Spleen (tissue), 11 donors: ENCODE results near the gene HMX2. TPM values are rescaled to one million over a fixed set of nuclear protein-coding genes. Genes with fewer than 3 reads are reported as not detected.

Experiments used
- DNase-seq: peaks from one replicate; pipeline ENCODE4 v3.0.0-alpha.2; 2020
- H3K27ac ChIP-seq, 8 donors: fragments of 200-600 bp; sonication (generic) in 7 of 8; 1 replicate in 4 of 8; 2 replicates in 4 of 8; pipeline versions ENCODE4 v1.5.0 to v1.8.0; 2016 to 2021; ENCODE audit warnings: inconsistent platforms in 4 of 8, mild to moderate bottlenecking in 4 of 8, moderate library complexity in 1 of 8
- H3K27me3 ChIP-seq, 7 donors: fragments of 200-600 bp; sonication (generic) in 6 of 7; replicated peaks in 1 of 7; 1 replicate in 4 of 7; 2 replicates in 3 of 7; pipeline versions ENCODE4 v1.5.0 to v1.8.0; 2016 to 2021; ENCODE audit warnings: inconsistent platforms in 3 of 7, mild to moderate bottlenecking in 1 of 7
- H3K36me3 ChIP-seq, 6 donors: fragments of 200-600 bp; sonication (generic) in 5 of 6; 1 replicate in 4 of 6; 2 replicates in 2 of 6; pipeline versions ENCODE4 v1.5.0 to v1.8.0; 2016 to 2021; ENCODE audit warnings: inconsistent platforms in 2 of 6
- H3K4me1 ChIP-seq, 6 donors: fragments of 200-600 bp; sonication (generic) in 5 of 6; 1 replicate in 3 of 6; 2 replicates in 3 of 6; pipeline versions ENCODE4 v1.5.0 to v1.8.0; 2016 to 2021; ENCODE audit warnings: inconsistent platforms in 3 of 6
- H3K4me3 ChIP-seq, 8 donors: fragments of 200-600 bp; sonication (generic) in 7 of 8; 1 replicate in 4 of 8; 2 replicates in 4 of 8; pipeline versions ENCODE4 v1.5.0 to v1.8.0; 2016 to 2021; ENCODE audit warnings: inconsistent platforms in 4 of 8, mild to moderate bottlenecking in 4 of 8, moderate library complexity in 2 of 8
- H3K9me3 ChIP-seq, 8 donors: fragments of 200-600 bp; sonication (generic) in 7 of 8; 1 replicate in 4 of 8; 2 replicates in 4 of 8; pipeline versions ENCODE4 v1.5.0 to v1.8.0; 2016 to 2021; ENCODE audit warnings: inconsistent platforms in 4 of 8
- CTCF ChIP-seq, 11 experiments: fragments of 200-600 bp in 7 of 11; fragments of 450-650 bp in 4 of 11; sonication (generic) in 4 of 11; IDR thresholded peaks in 8 of 11; conservative IDR thresholded peaks in 3 of 11; 1 replicate in 7 of 11; 2 replicates in 4 of 11; pipeline versions ENCODE4 v1.4.0 to v1.8.0; 2016 to 2021; ENCODE audit warnings: antibody characterized with exemption in 11 of 11, inconsistent platforms in 4 of 11, mild to moderate bottlenecking in 1 of 11
- POLR2A ChIP-seq, 3 donors: fragments of 450-650 bp; IDR thresholded peaks; one replicate each; pipeline ENCODE4 v1.5.1; 2017; ENCODE audit warnings: antibody characterized with exemption in 3 of 3, mild to moderate bottlenecking in 1 of 3
- POLR2AphosphoS5 ChIP-seq, 3 donors: sonication (generic); formaldehyde crosslinking; IDR thresholded peaks; one replicate each; pipeline ENCODE4 v1.5.1; 2017; ENCODE audit warnings: antibody characterized with exemption in 3 of 3
- WGBS, 5 donors: extraction: QIAGEN DNeasy Blood & Tissue Kit in 3 of 5; methylation state at CpG; one replicate each; pipeline versions ENCODE4 v1.1.5 to v1.1.7; 2013 to 2018; 5-methylcytosine and 5-hydroxymethylcytosine counted together
- intact Hi-C: fragments of 100-400 bp; cut with DNase I; formaldehyde crosslinking; loops from one replicate; pipeline ENCODE4 v1.15.0; 2023; ENCODE audit warnings: low total_unique reads
- polyA plus RNA-seq, 3 donors: library from polyadenylated mRNA; stranded (reverse); fragments of 200-250 nt; gene quantifications; one replicate each; pipeline ENCODE4 v1.2.1, GENCODE V29; 2013
- total RNA-seq, 7 donors: library from RNA; depleted of rRNA in 3 of 7; stranded (reverse); fragments of >200 nt in 3 of 7; fragmentation: NEBNext Ultra II Directional in 4 of 7; extraction: Animal tissue kit (Norgen Biotek cat#: 25700) in 4 of 7; gene quantifications; one replicate each; pipeline versions ENCODE4 v1.1.0 to v1.2.1, GENCODE V29; 2016 to 2021
- donor health status: healthy with polysubstance abuse.
- donor health status: DM: no; HTN: no; CAD: no; lungs with moderate emphysema.
- donor health status: DM: no; HTN: no; CAD: no.
- donor health status: Bipolar disorder and iron deficiency.
- donor health status: healthy.
- donor health status: DM: no; HTN: no; CAD: no.
- donor health status: DM: yes; HTN: yes; CAD: no.

HMX2 gene
- total and polyA plus RNA-seq, 10 donors, result 0.08 TPM; not detected in 9

- intact Hi-C loops, result loop anchor here (10.0 kb wide), 1 partner anchor 201 kb away; the partner anchor contains the start of gene C10orf88
- no peak for DNase-seq
- peaks cover 0 to 56% (median 29%) of the 10 kb centered on the region in 6 donors for H3K36me3 ChIP-seq
- 80 to 94% (median 87%) methylated on average over 2 of the region's 2 CpGs for WGBS, 5 donors
- H3K27me3 ChIP-seq, result peaks cover 4 to 25% (median 18%) of the 10 kb centered on the region in 7 donors
- peaks cover 29 to 77% (median 69%) of the 10 kb centered on the region in 6 donors for H3K4me1 ChIP-seq
- H3K9me3 ChIP-seq, result no peaks in the 10 kb centered on the region
- peak overlapping the region in 1 of 8 donors; percentile 95 for H3K4me3 ChIP-seq
- TF ChIP-seq CTCF (IDR thresholded peaks at IDR 0.05 in 8 of 11, conservative IDR thresholded peaks at IDR 0.05 in 3 of 11), result no peak
- no peak for TF ChIP-seq POLR2AphosphoS5 (IDR thresholded peaks at IDR 0.05)
- TF ChIP-seq POLR2A (IDR thresholded peaks at IDR 0.05), result no peak
- H3K27ac ChIP-seq, result no peak overlapping the region
Observed at GRCh38 chr10:123156078-123156477, 8.1 kb downstream of the HMX2 start.

GRCh38 chr10:123157210-123157609, 9.3 kb downstream of the HMX2 start:
- DNase-seq, result no peak
- WGBS, 5 donors, result 73 to 88% (median 81%) methylated on average over 3 of the region's 3 CpGs
- Histone ChIP-seq H3K27ac (no peak overlapping the region), H3K27me3 (peaks cover 0 to 13% (median 8%) of the 10 kb centered on the region in 7 donors), H3K36me3 (peaks cover 0 to 67% (median 37%) of the 10 kb centered on the region in 6 donors), H3K4me3 (no peak overlapping the region), H3K9me3 (no peaks in the 10 kb centered on the region), H3K4me1 (peaks cover 25 to 80% (median 66%) of the 10 kb centered on the region in 6 donors)
- TF ChIP-seq POLR2AphosphoS5 (IDR thresholded peaks at IDR 0.05) (no peak), CTCF (IDR thresholded peaks at IDR 0.05 in 8 of 11, conservative IDR thresholded peaks at IDR 0.05 in 3 of 11) (no peak), POLR2A (IDR thresholded peaks at IDR 0.05) (no peak)
- intact Hi-C loops, result loop anchor here (10.0 kb wide), 1 partner anchor 202 kb away; the partner anchor contains the start of gene C10orf88

GRCh38 chr10:123158682-123159081, 10.7 kb downstream of the HMX2 start:
- 83 to 98% (median 96%) methylated on average over 1 of the region's 1 CpG for WGBS, 5 donors
- no peak for TF ChIP-seq POLR2A (IDR thresholded peaks at IDR 0.05)
- no peak for TF ChIP-seq POLR2AphosphoS5 (IDR thresholded peaks at IDR 0.05)
- no peak for TF ChIP-seq CTCF (IDR thresholded peaks at IDR 0.05 in 8 of 11, conservative IDR thresholded peaks at IDR 0.05 in 3 of 11)
- no peak for DNase-seq
- Histone ChIP-seq H3K27me3 (no peaks in the 10 kb centered on the region), H3K36me3 (peaks cover 0 to 82% (median 52%) of the 10 kb centered on the region in 6 donors), H3K4me1 (peaks cover 24 to 84% (median 65%) of the 10 kb centered on the region in 6 donors), H3K9me3 (no peaks in the 10 kb centered on the region), H3K27ac (no peak overlapping the region), H3K4me3 (no peak overlapping the region)
- intact Hi-C loops, result loop anchor here (10.0 kb wide), 1 partner anchor 204 kb away; the partner anchor contains the start of gene C10orf88

GRCh38 chr10:123160311-123160980, 12.5 kb downstream of the HMX2 start:
- Histone ChIP-seq H3K9me3 (no peaks in the 10 kb centered on the region), H3K27me3 (no peaks in the 10 kb centered on the region), H3K27ac (peak overlapping the region in 6 of 8 donors; percentile 13 to 72 (median 51)), H3K36me3 (peaks cover 0 to 98% (median 68%) of the 10 kb centered on the region in 6 donors), H3K4me1 (peaks cover 18 to 83% (median 56%) of the 10 kb centered on the region in 6 donors), H3K4me3 (no peak overlapping the region)
- TF ChIP-seq CTCF (IDR thresholded peaks at IDR 0.05 in 8 of 11, conservative IDR thresholded peaks at IDR 0.05 in 3 of 11) (no peak), POLR2A (IDR thresholded peaks at IDR 0.05) (no peak), POLR2AphosphoS5 (IDR thresholded peaks at IDR 0.05) (no peak)
- WGBS, 5 donors, result 69 to 78% (median 74%) methylated on average over 11 of the region's 11 CpGs
- intact Hi-C loops, result no loop called here
- DNase-seq, result no peak
